Ishikawa (cell line): ENCODE measurements around the gene HOXA9.

Source experiments
- EGR1 ChIP-seq: IDR thresholded peaks from 2 replicates; pipeline ENCODE4 v1.6.1; 2012
- FOXM1 ChIP-seq: IDR thresholded peaks from 2 replicates; pipeline ENCODE4 v1.6.1; 2012; ENCODE audit warnings: low read depth, borderline replicate concordance
- NFIC ChIP-seq: IDR thresholded peaks from 2 replicates; pipeline ENCODE4 v1.6.1; 2012
- RAD21 ChIP-seq: IDR thresholded peaks from 2 replicates; pipeline ENCODE4 v1.6.1; 2012; ENCODE audit warnings: low read depth
- YY1 ChIP-seq: IDR thresholded peaks from 2 replicates; pipeline ENCODE4 v1.6.1; 2012; ENCODE audit warnings: low read depth
- TF ChIP-seq, protein P1 (sequence below): IDR thresholded peaks from 2 replicates; pipeline ENCODE4 v1.6.1; 2012; ENCODE audit warnings: low read depth, mild to moderate bottlenecking
- TF ChIP-seq, protein P2 (sequence below): IDR thresholded peaks from 2 replicates; pipeline ENCODE4 v1.6.1; 2012

DNA sequence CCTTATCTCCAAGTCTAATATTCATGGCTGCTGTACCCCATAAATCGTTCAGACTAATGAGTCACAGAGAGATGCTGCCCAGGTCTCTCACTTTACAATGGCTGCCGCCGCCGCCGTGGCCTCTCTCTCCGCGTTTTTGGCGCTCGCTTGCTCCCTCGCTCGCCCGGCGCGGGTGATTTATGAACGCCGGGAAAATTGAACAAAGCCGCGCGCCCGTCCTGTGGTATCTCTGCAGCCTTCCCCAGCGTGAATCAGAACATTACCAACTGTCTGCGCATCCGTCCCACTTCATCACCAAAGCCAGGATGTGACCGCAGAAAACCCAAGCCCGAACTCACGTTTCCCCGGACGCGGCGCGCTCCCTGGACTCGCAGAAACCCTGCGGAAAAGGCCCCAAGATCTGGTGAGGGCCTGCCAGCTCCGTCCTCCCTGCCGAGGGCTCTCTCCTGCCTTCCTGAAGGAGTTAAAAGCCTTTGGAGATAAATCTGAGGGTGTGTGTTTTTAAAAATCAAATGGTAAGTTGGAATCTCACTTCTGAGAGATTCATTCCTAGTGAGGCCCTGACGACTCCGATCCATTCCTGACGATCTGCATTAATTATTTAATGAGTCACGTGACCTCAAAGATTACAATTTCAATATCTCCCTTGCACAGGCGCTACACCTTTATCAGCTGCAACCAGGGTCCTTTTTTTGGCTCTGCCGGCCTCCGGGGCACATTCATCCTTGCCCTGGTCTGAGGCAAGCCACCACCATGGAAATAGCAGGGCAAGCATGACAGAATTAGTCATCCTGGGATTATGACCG is 41.0 kb downstream of the HOXA9 start:
- TF ChIP-seq, protein P1, sequence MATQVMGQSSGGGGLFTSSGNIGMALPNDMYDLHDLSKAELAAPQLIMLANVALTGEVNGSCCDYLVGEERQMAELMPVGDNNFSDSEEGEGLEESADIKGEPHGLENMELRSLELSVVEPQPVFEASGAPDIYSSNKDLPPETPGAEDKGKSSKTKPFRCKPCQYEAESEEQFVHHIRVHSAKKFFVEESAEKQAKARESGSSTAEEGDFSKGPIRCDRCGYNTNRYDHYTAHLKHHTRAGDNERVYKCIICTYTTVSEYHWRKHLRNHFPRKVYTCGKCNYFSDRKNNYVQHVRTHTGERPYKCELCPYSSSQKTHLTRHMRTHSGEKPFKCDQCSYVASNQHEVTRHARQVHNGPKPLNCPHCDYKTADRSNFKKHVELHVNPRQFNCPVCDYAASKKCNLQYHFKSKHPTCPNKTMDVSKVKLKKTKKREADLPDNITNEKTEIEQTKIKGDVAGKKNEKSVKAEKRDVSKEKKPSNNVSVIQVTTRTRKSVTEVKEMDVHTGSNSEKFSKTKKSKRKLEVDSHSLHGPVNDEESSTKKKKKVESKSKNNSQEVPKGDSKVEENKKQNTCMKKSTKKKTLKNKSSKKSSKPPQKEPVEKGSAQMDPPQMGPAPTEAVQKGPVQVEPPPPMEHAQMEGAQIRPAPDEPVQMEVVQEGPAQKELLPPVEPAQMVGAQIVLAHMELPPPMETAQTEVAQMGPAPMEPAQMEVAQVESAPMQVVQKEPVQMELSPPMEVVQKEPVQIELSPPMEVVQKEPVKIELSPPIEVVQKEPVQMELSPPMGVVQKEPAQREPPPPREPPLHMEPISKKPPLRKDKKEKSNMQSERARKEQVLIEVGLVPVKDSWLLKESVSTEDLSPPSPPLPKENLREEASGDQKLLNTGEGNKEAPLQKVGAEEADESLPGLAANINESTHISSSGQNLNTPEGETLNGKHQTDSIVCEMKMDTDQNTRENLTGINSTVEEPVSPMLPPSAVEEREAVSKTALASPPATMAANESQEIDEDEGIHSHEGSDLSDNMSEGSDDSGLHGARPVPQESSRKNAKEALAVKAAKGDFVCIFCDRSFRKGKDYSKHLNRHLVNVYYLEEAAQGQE: no peak
- TF ChIP-seq FOXM1 (no peak), RAD21 (no peak), NFIC (no peak), YY1 (no peak), EGR1 (no peak)
- TF ChIP-seq, protein P2, sequence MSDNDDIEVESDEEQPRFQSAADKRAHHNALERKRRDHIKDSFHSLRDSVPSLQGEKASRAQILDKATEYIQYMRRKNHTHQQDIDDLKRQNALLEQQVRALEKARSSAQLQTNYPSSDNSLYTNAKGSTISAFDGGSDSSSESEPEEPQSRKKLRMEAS: no peak
